Ramos (cell line): ENCODE data around the gene SAMM50.

Source experiments
- in situ Hi-C: fragments of 300-500 bp; cut with MboI; formaldehyde crosslinking; loops from one replicate; pipeline ENCODE4 v1.14.3; 2022; ENCODE audit warnings: low sequenced_read_pairs; ENCODE audit not compliant: unreplicated experiment

The SAMM50 gene

DNA sequence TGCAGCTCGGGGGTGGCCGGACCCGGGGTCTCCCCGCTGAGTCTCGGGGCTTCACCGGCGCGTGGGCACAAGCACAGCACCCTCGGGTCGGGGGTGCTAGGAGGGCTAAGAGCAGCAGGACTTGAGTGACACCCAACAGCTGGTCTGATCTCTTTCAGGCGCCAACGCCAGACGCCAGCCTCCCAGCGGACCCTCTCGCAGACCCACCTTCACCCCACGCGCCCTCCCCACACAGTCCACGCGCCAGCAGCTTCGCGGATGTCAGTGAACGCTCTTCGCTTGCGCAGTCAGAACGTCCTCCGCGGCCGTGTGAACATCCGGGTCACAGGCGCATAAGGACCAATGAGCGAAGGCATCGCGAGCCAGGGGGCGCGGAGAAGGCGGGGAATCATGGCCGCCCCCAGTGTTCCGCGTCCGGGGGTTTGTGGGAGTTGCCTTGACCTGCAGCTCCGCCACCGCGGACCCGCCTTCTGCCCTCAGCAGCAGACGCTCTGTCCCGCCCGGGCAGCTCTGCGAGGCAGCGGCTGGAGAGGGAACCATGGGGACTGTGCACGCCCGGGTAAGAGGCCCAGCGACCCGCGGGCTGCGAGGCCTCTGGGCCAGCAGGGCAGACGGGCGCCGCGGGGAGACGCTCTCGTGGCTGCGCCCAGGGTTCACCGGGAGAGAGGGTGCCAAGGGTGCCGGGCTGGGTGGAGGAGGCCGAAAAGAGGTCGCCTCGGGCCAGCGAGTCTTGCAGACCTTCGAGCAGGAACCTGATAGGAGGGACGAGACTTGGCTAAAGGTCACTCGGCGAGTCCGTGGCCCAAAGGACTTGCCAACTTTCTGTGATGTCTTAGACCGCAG lies at the start of gene SAMM50:
Gene SAMM50, plus strand, starts transcription at position 403 of the 843 bp plus-strand sequence. Its CDS starts 136 bp downstream, at position 539.
- in situ Hi-C loops = no loop called here

GRCh38 chr22:43905681-43906080 lies 49.6 kb upstream of the SAMM50 start:
- in situ Hi-C loops = no loop called here

- in situ Hi-C loops = no loop called here
Observed at GRCh38 chr22:43909708-43910107, 45.5 kb upstream of the SAMM50 start.

- in situ Hi-C loops = no loop called here
Observed at GRCh38 chr22:43910178-43910695, 45.0 kb upstream of the SAMM50 start.

GRCh38 chr22:43911351-43911750 lies 43.9 kb upstream of the SAMM50 start:
- in situ Hi-C loops = no loop called here

- in situ Hi-C loops = no loop called here
Observed at GRCh38 chr22:43917521-43917920, 37.7 kb upstream of the SAMM50 start.

DNA sequence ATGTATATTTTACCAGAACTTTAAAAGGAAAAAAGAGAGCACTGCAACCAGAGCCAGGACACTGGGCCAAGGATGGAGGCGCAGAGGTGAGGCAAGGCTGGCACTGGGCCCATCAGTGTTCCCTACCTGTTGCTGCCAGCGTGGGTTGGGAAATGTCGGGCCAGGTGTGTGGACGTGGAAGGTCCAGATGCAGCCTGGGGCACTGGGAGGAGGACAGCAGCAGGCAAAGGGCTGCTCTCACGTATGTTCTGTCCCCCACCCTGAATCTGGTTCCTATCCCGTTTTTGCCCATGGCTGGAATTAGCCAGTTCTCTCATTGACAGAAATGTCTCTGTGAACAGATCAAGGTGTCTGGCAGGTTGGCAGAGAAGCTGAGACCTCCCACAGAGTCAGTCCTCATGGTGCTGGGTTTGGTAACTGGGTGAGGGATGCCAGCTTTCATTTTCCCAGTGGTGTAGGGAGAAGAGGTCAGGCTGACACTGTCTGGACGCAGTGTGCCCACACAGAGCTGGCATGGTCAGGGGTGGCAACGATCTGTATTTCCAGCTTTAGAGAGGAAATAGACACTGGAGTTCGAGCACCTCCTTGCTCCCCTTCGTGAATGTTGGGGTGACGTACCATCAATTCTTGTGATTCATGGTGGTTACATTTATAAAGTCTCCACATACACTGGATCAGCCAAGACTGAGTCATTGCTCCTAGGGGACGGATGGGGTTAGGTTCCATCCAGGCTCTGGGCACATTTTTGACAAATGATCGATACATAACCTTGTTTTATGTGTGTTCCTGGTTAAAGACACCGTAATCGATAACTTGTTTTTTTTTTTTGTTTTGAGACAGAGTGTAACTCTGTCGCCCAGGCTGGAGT lies 35.9 kb upstream of the SAMM50 start:
- in situ Hi-C loops = no loop called here

DNA sequence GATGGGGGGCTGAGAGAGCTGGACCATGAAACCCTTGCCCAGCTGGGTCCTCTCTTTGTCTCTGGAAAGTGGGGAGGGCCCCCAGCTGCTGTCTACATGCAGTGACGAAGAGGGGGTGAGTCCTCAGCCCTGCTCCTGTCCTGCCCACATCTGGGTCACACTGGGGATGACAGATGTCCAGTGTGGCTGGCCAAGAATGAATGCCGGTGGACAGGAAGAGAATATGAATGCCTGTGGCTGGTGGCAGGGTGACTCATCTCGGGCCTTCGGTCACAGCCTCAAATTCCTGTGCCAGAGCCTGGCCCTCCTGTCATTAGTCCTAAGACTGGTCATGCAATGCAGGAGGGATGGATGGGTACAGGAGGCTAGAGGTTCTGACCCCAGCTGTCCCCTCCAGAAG lies 33.9 kb upstream of the SAMM50 start:
- in situ Hi-C loops = no loop called here

DNA sequence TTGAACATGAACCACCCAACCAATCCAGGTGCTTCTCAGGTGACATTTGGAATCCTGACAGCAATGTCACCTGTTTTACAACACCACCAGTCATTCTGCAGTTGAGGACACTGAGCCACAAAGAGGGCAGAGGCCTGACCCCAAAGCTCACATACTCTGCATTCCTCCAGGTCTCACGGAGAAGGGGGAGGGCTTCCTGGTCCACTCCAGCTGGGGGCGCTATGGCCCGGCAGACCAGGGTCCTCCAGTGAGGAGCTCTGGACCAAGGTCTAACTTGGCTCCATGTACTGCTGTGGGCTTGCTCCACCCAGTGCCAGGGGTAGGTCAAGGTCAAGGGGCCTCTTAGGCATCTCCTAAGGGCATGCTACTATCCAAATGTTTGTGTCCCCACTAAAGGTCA lies 33.1 kb upstream of the SAMM50 start:
- in situ Hi-C loops = no loop called here

DNA sequence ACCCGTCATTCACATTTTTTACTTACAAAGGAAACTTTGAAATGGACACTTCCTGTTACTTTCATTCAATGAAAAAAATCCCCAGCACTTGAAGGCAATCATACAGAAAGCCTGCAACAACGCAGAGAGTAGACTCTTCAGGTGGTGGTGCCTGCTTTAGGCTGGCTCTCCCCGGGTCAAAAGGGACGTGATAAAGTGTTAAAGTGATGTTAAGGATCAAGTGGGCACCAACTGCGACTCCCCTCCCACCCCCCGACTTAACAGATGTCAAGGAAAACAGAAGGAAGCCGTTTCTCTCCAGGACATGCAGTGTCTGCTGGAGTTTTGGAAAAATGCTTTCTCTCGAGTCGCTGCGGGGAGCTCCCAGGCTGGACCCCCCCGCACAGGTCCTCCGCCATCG lies 32.1 kb upstream of the SAMM50 start:
- in situ Hi-C loops = no loop called here

GRCh38 chr22:43923631-43924464 lies 31.4 kb upstream of the SAMM50 start, which contains the start of gene PNPLA3:
TSS of gene PNPLA3 (plus strand) at chr22:43923805. CDS start at chr22:43923912, 107 bp downstream.
- in situ Hi-C loops = no loop called here

GRCh38 chr22:43924877-43925276 lies 30.4 kb upstream of the SAMM50 start:
- in situ Hi-C loops = no loop called here

DNA sequence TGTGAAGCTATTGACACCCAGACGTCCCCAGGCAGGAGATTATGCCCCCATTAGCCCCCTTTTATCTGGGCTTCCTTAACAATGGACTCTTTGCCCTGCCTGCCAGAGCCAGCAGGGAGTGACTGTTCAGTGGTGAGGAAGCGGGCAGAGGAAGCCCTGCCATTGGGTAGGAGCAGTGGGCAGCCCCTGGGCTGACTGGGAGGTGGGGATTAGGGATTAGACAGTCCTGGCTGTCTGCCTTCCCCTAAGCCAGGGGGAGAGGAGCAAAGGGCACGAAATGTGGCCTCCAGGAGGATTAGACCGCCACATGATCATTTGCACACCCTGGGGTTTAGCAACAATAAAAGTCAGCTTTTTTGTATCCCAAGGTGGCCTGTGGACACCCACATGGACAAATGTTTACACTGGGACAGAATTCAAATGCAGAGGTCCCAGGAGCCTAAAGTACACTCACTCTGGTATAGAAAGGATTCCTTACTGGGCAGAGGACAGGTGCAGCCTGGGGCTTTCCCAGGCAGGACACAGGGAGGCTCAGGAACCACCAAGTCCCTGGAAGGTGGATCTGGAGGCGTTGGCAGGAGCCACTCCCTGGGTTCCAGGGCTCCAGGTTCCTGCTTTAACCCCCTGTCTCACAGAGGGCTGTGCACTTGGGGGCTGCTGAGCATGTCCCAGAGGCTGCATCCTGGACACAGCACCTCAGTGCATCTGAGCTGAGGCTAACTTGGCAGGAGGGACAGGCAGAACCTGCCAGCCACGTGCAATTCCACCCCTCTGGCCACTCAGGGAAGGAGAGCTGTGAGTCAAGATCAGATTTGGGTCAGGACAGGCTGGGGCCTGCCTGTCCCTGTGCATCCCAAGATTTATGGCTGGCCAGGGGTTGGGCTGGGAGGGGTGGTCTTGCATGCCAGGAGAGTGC lies 29.6 kb upstream of the SAMM50 start:
- in situ Hi-C loops = no loop called here

GRCh38 chr22:43926349-43926710 lies 28.9 kb upstream of the SAMM50 start:
- in situ Hi-C loops = no loop called here

DNA sequence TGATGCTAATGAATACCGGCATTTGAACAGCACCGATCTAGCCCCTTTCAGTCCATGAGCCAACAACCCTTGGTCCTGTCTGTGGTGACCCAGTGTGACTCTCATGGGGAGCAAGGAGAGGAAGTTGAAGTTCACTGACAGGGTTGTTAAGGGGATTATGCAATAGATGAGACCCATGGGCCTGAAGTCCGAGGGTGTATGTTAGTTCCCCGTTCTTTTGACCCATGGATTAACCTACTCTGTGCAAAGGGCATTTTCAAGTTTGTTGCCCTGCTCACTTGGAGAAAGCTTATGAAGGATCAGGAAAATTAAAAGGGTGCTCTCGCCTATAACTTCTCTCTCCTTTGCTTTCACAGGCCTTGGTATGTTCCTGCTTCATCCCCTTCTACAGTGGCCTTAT lies 26.8 kb upstream of the SAMM50 start:
- in situ Hi-C loops = no loop called here

GRCh38 chr22:43928908-43929307 lies 26.3 kb upstream of the SAMM50 start:
- in situ Hi-C loops = no loop called here

- in situ Hi-C loops = no loop called here
Observed at GRCh38 chr22:43931771-43932170, 23.5 kb upstream of the SAMM50 start.

GRCh38 chr22:43941449-43941848 lies 13.8 kb upstream of the SAMM50 start:
- in situ Hi-C loops = no loop called here
